Esophagus squamous epithelium (tissue), 5 donors: Measurements from ENCODE around the gene DLL3. TPM values are rescaled to one million over a fixed set of nuclear protein-coding genes. Genes with fewer than 3 reads are reported as not detected.

ENCODE experiments used
- DNase-seq: peaks from one replicate; lab custom pipeline; 2025; lab: John Stamatoyannopoulos, UW
- H3K27ac ChIP-seq, 4 donors: fragments of 200-600 bp; sonication (generic); one replicate each; pipeline ENCODE4 v1.5.1; 2016 to 2019; ENCODE audit warnings: mild to moderate bottlenecking in 1 of 4
- H3K27me3 ChIP-seq, 4 donors: fragments of 200-600 bp; sonication (generic); 1 replicate in 3 of 4; 2 replicates in 1 of 4; pipeline versions ENCODE4 v1.5.1 to v1.6.0; 2017 to 2021; ENCODE audit warnings: antibody characterized with exemption in 1 of 4
- H3K36me3 ChIP-seq, 3 donors: fragments of 200-600 bp; sonication (generic); one replicate each; pipeline ENCODE4 v1.5.1; 2016 to 2019
- H3K4me1 ChIP-seq, 3 donors: fragments of 200-600 bp; sonication (generic); one replicate each; pipeline ENCODE4 v1.5.1; 2017 to 2019
- H3K4me3 ChIP-seq, 4 donors: fragments of 200-600 bp; sonication (generic); 1 replicate in 3 of 4; 2 replicates in 1 of 4; pipeline ENCODE4 v1.5.1; 2016 to 2019; ENCODE audit warnings: mild to moderate bottlenecking in 2 of 4, moderate library complexity in 1 of 4
- H3K9me3 ChIP-seq, 3 donors: fragments of 200-600 bp; sonication (generic); one replicate each; pipeline ENCODE4 v1.5.1; 2016 to 2019
- POLR2A ChIP-seq, 4 donors: fragments of 450-650 bp; IDR thresholded peaks; one replicate each; pipeline ENCODE4 v1.6.1; 2017; ENCODE audit warnings: antibody characterized with exemption in 4 of 4, mild to moderate bottlenecking in 4 of 4, moderate library complexity in 3 of 4
- WGBS, 2 donors: methylation state at CpG; one replicate each; pipeline ENCODE4 v1.1.5; 2018; 5-methylcytosine and 5-hydroxymethylcytosine counted together
- intact Hi-C: fragments of 100-400 bp; cut with DNase I; formaldehyde crosslinking; loops from one replicate; pipeline ENCODE4 v1.15.0; 2022
- total RNA-seq, 4 donors: library from RNA; depleted of rRNA; stranded (reverse); fragments of >200 nt; gene quantifications; one replicate each; pipeline ENCODE4 v1.1.0, GENCODE V29; 2016
- TF ChIP-seq, protein P1 (sequence below), 6 experiments: fragments of 450-650 bp in 4 of 6; fragments of 200-600 bp in 2 of 6; sonication (generic) in 2 of 6; IDR thresholded peaks; one replicate each; pipeline ENCODE4 v1.5.1; 2016 to 2019; ENCODE audit warnings: antibody characterized with exemption in 6 of 6, mild to moderate bottlenecking in 4 of 6, moderate library complexity in 4 of 6
- donor health status: DM: yes; HTN: yes; CAD: no.

The DLL3 gene
- total RNA-seq, 4 donors from 2014 or later = not detected

- WGBS, 2 donors = 94% methylated on average over 6 of the region's 7 CpGs; no CpG with 5 or more reads in 1 of the 2 donors
- Histone ChIP-seq H3K4me1 (no peaks in the 10 kb centered on the region), H3K27me3 (no peaks in the 10 kb centered on the region), H3K4me3 (no peak overlapping the region), H3K27ac (no peak overlapping the region), H3K36me3 (peaks cover 68 to 100% (median 73%) of the 10 kb centered on the region in 3 donors), H3K9me3 (no peaks in the 10 kb centered on the region)
- intact Hi-C loops = no loop called here
- no peak for DNase-seq
- no peak for TF ChIP-seq POLR2A (IDR thresholded peaks at IDR 0.05)
- TF ChIP-seq, protein P1, sequence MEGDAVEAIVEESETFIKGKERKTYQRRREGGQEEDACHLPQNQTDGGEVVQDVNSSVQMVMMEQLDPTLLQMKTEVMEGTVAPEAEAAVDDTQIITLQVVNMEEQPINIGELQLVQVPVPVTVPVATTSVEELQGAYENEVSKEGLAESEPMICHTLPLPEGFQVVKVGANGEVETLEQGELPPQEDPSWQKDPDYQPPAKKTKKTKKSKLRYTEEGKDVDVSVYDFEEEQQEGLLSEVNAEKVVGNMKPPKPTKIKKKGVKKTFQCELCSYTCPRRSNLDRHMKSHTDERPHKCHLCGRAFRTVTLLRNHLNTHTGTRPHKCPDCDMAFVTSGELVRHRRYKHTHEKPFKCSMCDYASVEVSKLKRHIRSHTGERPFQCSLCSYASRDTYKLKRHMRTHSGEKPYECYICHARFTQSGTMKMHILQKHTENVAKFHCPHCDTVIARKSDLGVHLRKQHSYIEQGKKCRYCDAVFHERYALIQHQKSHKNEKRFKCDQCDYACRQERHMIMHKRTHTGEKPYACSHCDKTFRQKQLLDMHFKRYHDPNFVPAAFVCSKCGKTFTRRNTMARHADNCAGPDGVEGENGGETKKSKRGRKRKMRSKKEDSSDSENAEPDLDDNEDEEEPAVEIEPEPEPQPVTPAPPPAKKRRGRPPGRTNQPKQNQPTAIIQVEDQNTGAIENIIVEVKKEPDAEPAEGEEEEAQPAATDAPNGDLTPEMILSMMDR (IDR thresholded peaks at IDR 0.05) = no peak
Observed at GRCh38 chr19:39467941-39468340, 30.8 kb upstream of the DLL3 start.

- Histone ChIP-seq H3K36me3 (peaks cover 68 to 100% (median 84%) of the 10 kb centered on the region in 3 donors), H3K4me1 (no peaks in the 10 kb centered on the region), H3K27ac (no peak overlapping the region), H3K4me3 (no peak overlapping the region), H3K9me3 (no peaks in the 10 kb centered on the region), H3K27me3 (no peaks in the 10 kb centered on the region)
- WGBS, 2 donors = 87 to 90% methylated on average over 3 to 9 of the region's 11 CpGs
- intact Hi-C loops = no loop called here
- TF ChIP-seq POLR2A (IDR thresholded peaks at IDR 0.05) = no peak
- TF ChIP-seq, protein P1 (IDR thresholded peaks at IDR 0.05) = no peak
- no peak for DNase-seq
Observed at GRCh38 chr19:39469036-39469435, 29.7 kb upstream of the DLL3 start.

DNA sequence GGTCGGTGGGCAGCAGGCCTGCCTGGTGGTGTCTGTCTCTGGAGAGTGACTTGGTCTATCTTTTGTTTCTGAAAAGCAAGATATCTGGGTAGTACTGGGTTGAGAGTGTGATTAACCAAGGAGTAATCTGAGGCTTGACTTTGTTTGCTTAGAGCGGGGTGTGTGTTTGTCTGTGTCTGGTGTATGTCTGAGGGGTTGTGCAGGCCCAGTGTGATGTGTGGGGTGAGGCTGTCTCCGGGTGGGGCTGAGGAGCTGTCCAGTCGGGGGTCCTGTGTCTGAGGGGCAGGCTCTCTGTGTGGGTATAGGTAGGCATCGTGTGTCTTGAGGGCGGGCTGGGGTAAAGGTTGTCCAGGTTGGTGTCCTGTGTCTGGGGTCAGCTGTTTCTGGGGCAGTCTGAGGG is 29.2 kb upstream of the DLL3 start:
- no peak overlapping the region for H3K27ac ChIP-seq
- WGBS, 2 donors = 85 to 89% methylated on average over 3 to 6 of the region's 6 CpGs
- no peak for DNase-seq
- TF ChIP-seq POLR2A (IDR thresholded peaks at IDR 0.05) = no peak
- TF ChIP-seq, protein P1 (IDR thresholded peaks at IDR 0.05) = no peak
- H3K9me3 ChIP-seq = no peaks in the 10 kb centered on the region
- no peaks in the 10 kb centered on the region for H3K4me1 ChIP-seq
- no peak overlapping the region for H3K4me3 ChIP-seq
- H3K36me3 ChIP-seq = peaks cover 72 to 100% (median 89%) of the 10 kb centered on the region in 3 donors
- H3K27me3 ChIP-seq = no peaks in the 10 kb centered on the region
- intact Hi-C loops = no loop called here

DNA sequence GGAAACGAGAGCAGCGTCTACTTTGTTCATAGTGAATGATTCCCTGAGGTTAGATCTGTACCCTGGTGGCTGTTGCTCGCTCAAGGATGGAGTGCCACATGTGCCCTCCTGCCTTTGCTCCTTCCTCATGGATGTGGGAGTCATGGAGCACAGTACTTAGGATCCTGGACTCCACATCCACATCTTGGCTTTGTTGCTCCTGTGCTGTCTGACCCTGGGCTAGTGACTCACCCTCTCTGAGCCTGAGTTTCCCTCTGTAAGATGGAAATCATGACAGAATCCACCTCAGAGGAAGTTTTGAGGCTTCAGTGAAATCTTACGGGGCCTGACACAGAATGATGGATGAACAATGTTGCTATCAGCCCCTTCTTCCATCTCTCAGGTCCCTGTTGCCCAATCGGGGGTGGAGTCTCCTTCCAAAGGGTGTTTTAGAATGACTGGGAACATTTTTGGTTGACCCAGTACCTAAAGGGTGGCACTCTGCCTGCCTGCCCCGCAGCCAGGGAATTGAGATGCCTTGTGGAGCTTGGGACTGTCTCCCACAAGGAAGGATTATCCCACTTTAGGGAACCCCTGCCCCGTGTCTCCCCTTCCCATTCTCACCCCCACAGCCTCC is 27.9 kb upstream of the DLL3 start:
- WGBS, 2 donors = 78 to 88% methylated on average over 3 to 7 of the region's 7 CpGs
- H3K4me3 ChIP-seq = no peak overlapping the region
- no peak overlapping the region for H3K27ac ChIP-seq
- H3K9me3 ChIP-seq = no peaks in the 10 kb centered on the region
- TF ChIP-seq, protein P1 (IDR thresholded peaks at IDR 0.05) = no peak
- no peak for TF ChIP-seq POLR2A (IDR thresholded peaks at IDR 0.05)
- intact Hi-C loops = loop anchor here (10.0 kb wide), 1 partner anchor 64 kb away; the partner anchor contains the start of gene EID2B
- H3K27me3 ChIP-seq = no peaks in the 10 kb centered on the region
- H3K4me1 ChIP-seq = no peaks in the 10 kb centered on the region
- DNase-seq = no peak
- H3K36me3 ChIP-seq = peaks cover 65 to 100% (median 86%) of the 10 kb centered on the region in 3 donors

DNA sequence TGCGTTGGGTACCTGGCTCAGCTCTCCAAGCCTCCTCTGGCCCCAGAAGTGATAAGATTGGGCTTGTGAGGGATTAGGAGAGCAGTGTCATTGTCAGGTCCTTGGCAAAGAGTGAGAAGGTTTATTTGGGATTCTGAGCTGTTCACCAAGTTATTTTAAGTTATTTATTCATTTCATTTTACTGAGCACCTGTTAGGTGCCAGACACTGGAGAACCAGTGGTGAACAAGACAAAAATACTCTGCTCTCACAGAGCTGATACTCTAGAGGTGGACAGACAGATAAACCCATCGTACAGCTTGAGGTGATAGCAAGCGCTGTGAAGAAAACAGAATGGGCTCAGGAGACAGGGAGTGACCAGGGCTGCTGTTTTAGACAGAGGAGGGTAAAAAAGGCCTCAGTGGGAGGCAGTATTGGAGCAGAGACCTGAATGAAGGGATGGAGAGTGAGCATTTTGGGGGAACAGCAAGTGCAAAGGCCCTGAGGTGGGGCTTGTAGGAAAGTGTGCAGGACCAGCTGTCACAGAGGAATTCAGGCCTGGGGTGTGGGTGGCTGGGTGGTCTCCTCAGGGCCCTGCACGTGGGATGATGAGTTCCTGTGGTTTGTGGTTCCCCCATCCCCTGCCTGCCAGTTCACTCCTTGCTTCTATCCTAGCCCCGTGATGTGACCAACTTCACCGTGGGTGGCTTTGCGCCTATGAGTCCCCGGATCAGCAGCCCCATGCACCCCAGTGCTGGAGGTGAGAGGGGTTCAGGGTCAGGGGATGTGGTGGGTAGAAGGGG is 26.8 kb upstream of the DLL3 start:
- WGBS, 2 donors = 84 to 88% methylated on average over 4 to 5 of the region's 8 CpGs
- intact Hi-C loops = loop anchor here (10.0 kb wide), 1 partner anchor 63 kb away; the partner anchor contains the start of gene EID2B
- no peak overlapping the region for H3K4me3 ChIP-seq
- H3K9me3 ChIP-seq = no peaks in the 10 kb centered on the region
- no peaks in the 10 kb centered on the region for H3K4me1 ChIP-seq
- no peak for DNase-seq
- peaks cover 61 to 100% (median 80%) of the 10 kb centered on the region in 3 donors for H3K36me3 ChIP-seq
- H3K27me3 ChIP-seq = no peaks in the 10 kb centered on the region
- TF ChIP-seq, protein P1 (IDR thresholded peaks at IDR 0.05) = no peak
- TF ChIP-seq POLR2A (IDR thresholded peaks at IDR 0.05) = no peak
- H3K27ac ChIP-seq = no peak overlapping the region
